Stimulated activated CD4-positive, alpha-beta T cell treated with anti-CD3 and anti-CD28 coated beads, Interleukin-15, amount 100 ng/mL, for 48 hours (primary cell): ENCODE measurements around the gene STON2.

Experiments used
- DNase-seq, 2 donors: peaks; one replicate each; pipeline ENCODE4 v3.0.0-alpha.2; 2020; ENCODE audit warnings: low read depth in 2 of 2

Gene STON2

GRCh38 chr14:81418057-81418790 lies 18.1 kb upstream of the STON2 start:
- DNase-seq = no peak

GRCh38 chr14:81416981-81417380 lies 16.9 kb upstream of the STON2 start:
- no peak for DNase-seq

GRCh38 chr14:81416194-81416952 lies 16.2 kb upstream of the STON2 start:
- DNase-seq = no peak

- DNase-seq = no peak
Measured at GRCh38 chr14:81415781-81416180, 15.7 kb upstream of the STON2 start.

GRCh38 chr14:81414123-81414522 lies 14.0 kb upstream of the STON2 start:
- DNase-seq = no peak

GRCh38 chr14:81412779-81413178 lies 12.7 kb upstream of the STON2 start:
- no peak for DNase-seq

- no peak for DNase-seq
Measured at GRCh38 chr14:81408595-81408994, 8.5 kb upstream of the STON2 start.

GRCh38 chr14:81406863-81407262 lies 6.7 kb upstream of the STON2 start:
- DNase-seq = no peak

GRCh38 chr14:81402123-81402495 lies 2.0 kb upstream of the STON2 start:
- DNase-seq = no peak

GRCh38 chr14:81401420-81402122 lies 1.4 kb upstream of the STON2 start:
- DNase-seq = no peak

- peak; percentile 8 to 14 for DNase-seq
Measured at GRCh38 chr14:81400852-81401251, 728 bp upstream of the STON2 start.

- no peak for DNase-seq
Measured at GRCh38 chr14:81398196-81398891, 1.8 kb downstream of the STON2 start.

- no peak for DNase-seq
Measured at GRCh38 chr14:81396113-81396512, 4.0 kb downstream of the STON2 start.

- DNase-seq = no peak
Measured at GRCh38 chr14:81394739-81395138, 5.4 kb downstream of the STON2 start.

GRCh38 chr14:81392976-81393643 lies 7.0 kb downstream of the STON2 start:
- DNase-seq = no peak

- no peak for DNase-seq
Measured at GRCh38 chr14:81392052-81392451, 8.1 kb downstream of the STON2 start.

GRCh38 chr14:81390696-81391095 lies 9.4 kb downstream of the STON2 start:
- no peak for DNase-seq

- DNase-seq = no peak
Measured at GRCh38 chr14:81388336-81388735, 11.8 kb downstream of the STON2 start.

GRCh38 chr14:81386290-81386745 lies 13.8 kb downstream of the STON2 start:
- DNase-seq = no peak

- no peak for DNase-seq
Measured at GRCh38 chr14:81385886-81386285, 14.2 kb downstream of the STON2 start.

- DNase-seq = no peak
Measured at GRCh38 chr14:81385419-81385818, 14.7 kb downstream of the STON2 start.
